AG04449 (cell line): ENCODE results near the gene NTN5.
A peak's percentile ranks its signal among the peaks of the same experiment; 100 is the strongest.
"Not testable (repeated sequence)": the region's sequence is repeated elsewhere in the genome, so short reads cannot be mapped to it uniquely, and the experiment has no call there.

Source experiments
- CTCF ChIA-PET: fragments of 350-600 bp; formaldehyde crosslinking; extraction: SDS; loops from one replicate; lab custom pipeline; 2021; ENCODE audit warnings: antibody characterized with exemption; lab: Yijun Ruan, JAX
- POLR2A ChIA-PET: fragments of 400-600, 350-600 bp; formaldehyde crosslinking; extraction: SDS; loops from one replicate; lab custom pipeline; 2020; ENCODE audit warnings: antibody characterized with exemption, inconsistent platforms; lab: Yijun Ruan, JAX
- DNase-seq: peaks from one replicate; pipeline ENCODE4 v3.0.0-alpha.2; 2010; ENCODE audit warnings: low read depth, low spot score
- H3K4me3 ChIP-seq: 2 replicates; pipeline ENCODE4 v1.5.1; 2011; ENCODE audit warnings: low read depth, mild to moderate bottlenecking, control low read depth, low read length
- TF ChIP-seq, protein P1 (sequence below): IDR thresholded peaks from one replicate; pipeline ENCODE4 v1.5.1; 2011; ENCODE audit warnings: mild to moderate bottlenecking, moderate library complexity, low read length, control low read depth, inconsistent platforms; ENCODE audit not compliant: insufficient read depth; ENCODE audit errors: missing control alignments

Gene NTN5

DNA sequence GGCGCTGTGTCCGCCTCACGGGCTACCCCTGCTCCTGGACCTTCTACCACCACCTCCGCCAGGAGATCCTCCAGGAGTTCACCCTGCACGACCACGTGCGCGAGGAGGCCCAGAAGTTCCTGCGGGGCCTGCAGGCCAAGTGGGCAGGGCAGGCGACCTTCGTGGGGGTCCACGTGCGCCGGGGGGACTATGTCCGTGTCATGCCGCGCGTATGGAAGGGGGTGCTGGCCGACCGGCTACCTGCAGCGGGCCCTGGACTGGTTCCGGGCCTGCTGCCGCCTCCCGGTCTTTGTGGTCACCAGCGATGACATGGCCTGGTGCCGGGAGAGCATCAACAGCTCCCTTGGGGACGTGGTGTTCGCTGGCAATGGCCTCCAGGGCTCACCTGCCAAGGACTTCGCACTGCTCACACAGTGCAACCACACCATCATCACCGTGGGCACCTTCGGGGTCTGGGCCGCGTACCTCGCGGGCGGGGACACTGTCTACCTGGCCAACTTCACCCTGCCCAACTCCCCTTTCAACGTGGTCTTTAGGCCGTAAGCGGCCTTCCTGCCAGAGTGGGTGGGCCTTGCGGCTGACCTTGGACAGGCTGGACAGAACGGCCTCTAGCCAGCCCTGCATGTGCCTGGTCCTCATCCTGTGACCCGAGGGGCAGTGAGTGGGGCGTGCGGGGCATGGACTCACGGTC is 7.8 kb upstream of the NTN5 start:
- ChIA-PET POLR2A (no interaction called here), CTCF (interaction anchor here (2.0 kb wide), 1 partner anchor 9 kb away, joined by 6 read pairs; no protein-coding TSS in a partner anchor)
- H3K4me3 ChIP-seq = no peak overlapping the region
- TF ChIP-seq, protein P1, sequence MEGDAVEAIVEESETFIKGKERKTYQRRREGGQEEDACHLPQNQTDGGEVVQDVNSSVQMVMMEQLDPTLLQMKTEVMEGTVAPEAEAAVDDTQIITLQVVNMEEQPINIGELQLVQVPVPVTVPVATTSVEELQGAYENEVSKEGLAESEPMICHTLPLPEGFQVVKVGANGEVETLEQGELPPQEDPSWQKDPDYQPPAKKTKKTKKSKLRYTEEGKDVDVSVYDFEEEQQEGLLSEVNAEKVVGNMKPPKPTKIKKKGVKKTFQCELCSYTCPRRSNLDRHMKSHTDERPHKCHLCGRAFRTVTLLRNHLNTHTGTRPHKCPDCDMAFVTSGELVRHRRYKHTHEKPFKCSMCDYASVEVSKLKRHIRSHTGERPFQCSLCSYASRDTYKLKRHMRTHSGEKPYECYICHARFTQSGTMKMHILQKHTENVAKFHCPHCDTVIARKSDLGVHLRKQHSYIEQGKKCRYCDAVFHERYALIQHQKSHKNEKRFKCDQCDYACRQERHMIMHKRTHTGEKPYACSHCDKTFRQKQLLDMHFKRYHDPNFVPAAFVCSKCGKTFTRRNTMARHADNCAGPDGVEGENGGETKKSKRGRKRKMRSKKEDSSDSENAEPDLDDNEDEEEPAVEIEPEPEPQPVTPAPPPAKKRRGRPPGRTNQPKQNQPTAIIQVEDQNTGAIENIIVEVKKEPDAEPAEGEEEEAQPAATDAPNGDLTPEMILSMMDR = no peak
- no peak for DNase-seq

DNA sequence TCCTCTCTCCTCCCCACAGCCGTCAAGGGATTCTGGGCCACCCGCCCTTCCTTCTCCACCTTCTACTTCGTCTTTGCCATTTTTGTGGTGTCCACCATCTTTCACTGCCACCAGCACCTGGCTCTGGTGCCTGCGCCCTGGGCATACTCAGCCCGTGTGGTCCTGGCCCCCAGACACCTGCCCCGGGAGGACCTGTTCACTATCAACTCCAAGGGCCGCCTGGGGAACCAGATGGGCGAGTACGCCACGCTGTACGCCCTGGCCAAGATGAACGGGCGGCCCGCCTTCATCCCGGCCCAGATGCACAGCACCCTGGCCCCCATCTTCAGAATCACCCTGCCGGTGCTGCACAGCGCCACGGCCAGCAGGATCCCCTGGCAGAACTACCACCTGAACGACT is 7.2 kb upstream of the NTN5 start:
- POLR2A ChIA-PET, H3K4me3 ChIP-seq, CTCF ChIA-PET, DNase-seq: not testable (repeated sequence)

DNA sequence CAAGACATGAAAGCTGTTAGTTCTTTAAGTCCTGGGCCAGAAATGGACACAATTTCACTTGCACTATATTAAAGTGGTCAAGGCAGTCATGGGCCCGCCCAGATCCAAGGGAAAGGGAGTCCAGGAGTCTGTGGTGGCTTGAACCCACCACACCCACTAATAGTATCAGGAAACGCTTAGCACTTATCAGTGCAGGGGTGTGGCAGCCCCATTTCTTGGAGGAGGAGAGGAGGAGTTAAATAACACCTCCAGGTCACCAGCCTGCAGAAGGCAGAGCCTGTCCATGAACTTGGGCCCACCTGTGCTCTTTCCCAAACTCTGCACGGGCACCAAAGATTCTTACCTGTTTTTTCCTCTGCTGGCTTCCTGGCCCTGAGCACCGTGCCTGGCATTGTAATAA is 5.4 kb upstream of the NTN5 start:
- no peak overlapping the region for H3K4me3 ChIP-seq
- TF ChIP-seq, protein P1 = no peak
- ChIA-PET CTCF (interaction anchor here (0.8 to 8.5 kb wide), 8 partner anchors 9 to 118 kb away, joined by 3 to 55 read pairs (median 4); partner anchors contain the start of genes CA11 and FUT2), POLR2A (interaction anchor here (0.6 kb wide), 1 partner anchor 13 kb away, joined by 3 read pairs; no protein-coding TSS in a partner anchor)
- DNase-seq = no peak

DNA sequence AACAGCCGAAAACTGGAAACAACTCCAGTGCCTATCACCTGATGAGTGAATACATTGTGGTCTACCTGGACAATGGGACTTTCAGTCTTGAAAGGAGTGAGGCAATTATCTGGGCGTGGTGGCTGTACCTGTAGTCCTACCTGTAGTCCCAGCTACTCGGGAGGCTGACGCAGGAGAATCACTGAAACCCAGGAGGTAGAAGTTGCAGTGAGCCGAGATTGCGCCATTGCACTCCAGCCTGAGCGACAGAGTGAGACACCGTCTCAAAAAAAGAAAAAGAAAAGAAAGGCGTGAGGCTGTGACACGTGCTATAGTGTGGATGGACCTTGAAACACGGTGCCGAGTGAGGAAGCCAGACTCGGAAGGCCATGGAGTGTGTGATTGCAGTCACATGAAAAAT is 4.1 kb upstream of the NTN5 start:
- no peak overlapping the region for H3K4me3 ChIP-seq
- no peak for DNase-seq
- ChIA-PET CTCF (interaction anchor here (1.0 to 8.5 kb wide), 14 partner anchors 9 to 175 kb away, joined by 3 to 58 read pairs (median 14); partner anchors contain the start of genes CA11 and FUT2), POLR2A (no interaction called here)
- TF ChIP-seq, protein P1 = no peak

DNA sequence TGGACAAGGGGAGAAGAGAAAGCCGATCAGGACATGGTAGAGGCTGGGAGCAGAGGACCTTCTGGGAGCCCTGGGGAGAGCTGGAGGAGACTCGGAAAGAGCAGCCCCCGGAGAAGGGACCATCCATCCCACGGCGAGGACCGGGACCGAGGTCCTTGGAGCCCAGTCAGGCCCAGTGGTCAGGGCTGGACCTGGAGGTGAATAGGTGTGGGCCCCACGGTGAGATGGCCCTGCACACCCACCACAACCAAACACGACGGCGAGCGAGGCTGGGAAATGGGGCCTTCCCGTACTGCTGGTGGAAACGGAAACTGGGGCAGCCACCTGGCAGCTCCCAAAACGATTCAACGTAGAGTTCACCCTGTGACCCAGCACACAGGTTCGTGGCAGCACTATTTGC is 3.7 kb upstream of the NTN5 start:
- no peak for DNase-seq
- ChIA-PET POLR2A (no interaction called here), CTCF (interaction anchor here (1.4 to 8.5 kb wide), 12 partner anchors 8 to 109 kb away, joined by 5 to 58 read pairs (median 23); partner anchors contain the start of gene CA11)
- H3K4me3 ChIP-seq = no peak overlapping the region
- TF ChIP-seq, protein P1 = no peak

DNA sequence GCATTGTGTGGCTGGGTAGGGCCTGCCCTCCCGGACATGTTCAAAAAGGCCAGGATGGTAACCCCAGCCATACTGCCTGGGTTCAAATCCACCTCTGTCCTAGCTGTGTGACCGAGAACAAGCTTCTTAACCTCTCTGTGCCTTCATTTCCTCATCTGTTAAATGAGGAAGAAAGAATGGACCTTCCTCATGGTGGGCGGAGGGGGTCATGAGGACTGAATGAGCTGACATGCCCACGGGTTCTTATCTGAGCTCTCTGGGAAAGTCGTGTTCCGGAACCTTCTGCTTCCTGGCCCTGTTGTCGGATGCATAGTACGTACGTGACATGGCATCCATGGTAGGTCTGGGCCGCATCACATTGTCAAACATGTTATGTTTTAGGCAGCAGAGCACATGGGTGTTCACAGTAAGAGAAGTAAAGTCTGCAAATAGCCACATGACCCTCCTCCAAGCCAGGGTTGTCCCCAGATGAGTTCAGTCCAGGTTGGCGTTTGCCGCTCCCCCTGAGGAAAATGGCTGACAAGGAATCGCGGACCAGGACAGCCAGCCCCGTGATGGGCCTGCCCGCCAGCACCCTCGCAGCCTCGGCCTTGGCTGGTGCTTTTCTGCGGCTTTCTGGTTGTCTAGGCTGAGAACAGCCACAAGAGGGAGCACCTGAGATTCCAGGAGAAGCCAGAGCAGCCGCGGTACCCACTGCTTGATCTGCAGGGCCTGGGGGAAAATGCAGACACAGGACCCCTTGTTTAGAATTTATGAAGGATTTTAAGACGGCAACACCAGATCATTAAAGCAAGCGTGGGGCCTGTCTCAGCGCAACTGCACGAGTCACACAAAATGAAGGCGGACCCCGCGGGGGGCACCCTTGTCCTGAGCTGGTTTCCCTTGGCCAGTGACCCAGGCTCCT is 2.4 kb upstream of the NTN5 start:
- no peak overlapping the region for H3K4me3 ChIP-seq

More for the DNA sequence above, 2.4 kb upstream of the NTN5 start:
- POLR2A ChIA-PET = no interaction called here
- TF ChIP-seq, protein P1 = peak; percentile 89
- no peak for DNase-seq
- CTCF ChIA-PET = interaction anchor here (0.6 to 8.5 kb wide), 38 partner anchors 9 to 302 kb away, joined by 3 to 58 read pairs (median 6); partner anchors contain the start of genes CA11, FUT2, HSD17B14 and IZUMO1
